CD14-positive monocyte (primary cell): ENCODE measurements around the gene GPA33. TPM values are rescaled to one million over a fixed set of nuclear protein-coding genes. Genes with fewer than 3 reads are reported as not detected.
"Not testable (repeated sequence)": the region's sequence is repeated elsewhere in the genome, so short reads cannot be mapped to it uniquely, and the experiment has no call there.

Source experiments
- DNase-seq, 3 donors: peaks; one replicate each; pipeline ENCODE4 v3.0.0-alpha.2; 2011 to 2022
- H2AFZ ChIP-seq: 2 replicates; pipeline ENCODE4 v1.6.0; 2012; ENCODE audit warnings: mild to moderate bottlenecking, low read depth, low read length, inconsistent platforms; ENCODE audit not compliant: insufficient read depth, poor library complexity, severe bottlenecking
- H3K27ac ChIP-seq, 2 donors: 1 replicate in 1 of 2; 2 replicates in 1 of 2; pipeline ENCODE4 v1.5.1; 2012 to 2013; ENCODE audit warnings: low read length in 2 of 2, control low read depth in 1 of 2, inconsistent platforms in 1 of 2, low read depth in 1 of 2, mild to moderate bottlenecking in 1 of 2
- H3K27me3 ChIP-seq, 2 donors: one replicate each; pipeline versions ENCODE4 v1.6.0 to v1.6.1; 2011 to 2013; ENCODE audit warnings: low read length in 2 of 2; ENCODE audit not compliant: control insufficient read depth in 2 of 2, insufficient read depth in 2 of 2
- H3K36me3 ChIP-seq, 2 donors: replicated peaks in 1 of 2; 1 replicate in 1 of 2; 2 replicates in 1 of 2; pipeline versions ENCODE4 v1.5.1 to v1.6.1; 2012 to 2013; ENCODE audit warnings: low read length in 2 of 2, control low read depth in 1 of 2, inconsistent platforms in 1 of 2, mild to moderate bottlenecking in 1 of 2; ENCODE audit not compliant: insufficient read depth in 2 of 2, control insufficient read depth in 1 of 2
- H3K4me1 ChIP-seq, 2 donors: 1 replicate in 1 of 2; 2 replicates in 1 of 2; pipeline versions ENCODE4 v1.5.1 to v1.6.1; 2012 to 2013; ENCODE audit warnings: low read length in 2 of 2, control low read depth in 1 of 2, inconsistent platforms in 1 of 2, mild to moderate bottlenecking in 1 of 2, moderate library complexity in 1 of 2; ENCODE audit not compliant: insufficient read depth in 2 of 2, control insufficient read depth in 1 of 2
- H3K4me2 ChIP-seq: replicated peaks from 2 replicates; pipeline ENCODE3; 2012; ENCODE audit warnings: low read length, moderate library complexity, mild to moderate bottlenecking; ENCODE audit not compliant: poor library complexity, severe bottlenecking; ENCODE audit errors: extremely low read depth
- H3K4me3 ChIP-seq, 3 experiments: fragments of 200-600 bp in 1 of 3; sonication (generic) in 1 of 3; replicated peaks in 1 of 3; 1 replicate in 2 of 3; 2 replicates in 1 of 3; pipeline ENCODE4 v1.5.1; 2011 to 2013; ENCODE audit warnings: low read length in 3 of 3, mild to moderate bottlenecking in 3 of 3, control low read depth in 2 of 3, low read depth in 2 of 3, inconsistent platforms in 1 of 3, moderate library complexity in 1 of 3
- H3K79me2 ChIP-seq: 2 replicates; pipeline ENCODE4 v1.6.0; 2012; ENCODE audit warnings: mild to moderate bottlenecking, control low read depth, inconsistent platforms, low read length, moderate library complexity; ENCODE audit not compliant: insufficient read depth
- H3K9ac ChIP-seq: 2 replicates; pipeline ENCODE4 v1.6.0; 2017; ENCODE audit warnings: low read length, mild to moderate bottlenecking; ENCODE audit not compliant: insufficient read depth, poor library complexity, severe bottlenecking
- H3K9me3 ChIP-seq, 2 donors: replicated peaks in 1 of 2; 1 replicate in 1 of 2; 2 replicates in 1 of 2; pipeline versions ENCODE4 v1.5.1 to v1.6.1; 2012 to 2013; ENCODE audit warnings: low read length in 2 of 2, control low read depth in 1 of 2; ENCODE audit not compliant: control insufficient read depth in 1 of 2, insufficient read depth in 1 of 2
- H4K20me1 ChIP-seq: 2 replicates; pipeline ENCODE4 v1.6.0; 2012; ENCODE audit warnings: mild to moderate bottlenecking, low read length, control low read depth, moderate library complexity; ENCODE audit not compliant: insufficient read depth
- H3K27ac Mint-ChIP-seq, 7 donors: one replicate each; pipeline ENCODE4 v1.8.0; 2020; ENCODE audit warnings: mild to moderate bottlenecking in 7 of 7, mixed read lengths in 7 of 7, moderate library complexity in 6 of 7, inconsistent platforms in 2 of 7
- H3K27me3 Mint-ChIP-seq, 3 donors: one replicate each; pipeline ENCODE4 v1.8.0; 2021 to 2022; ENCODE audit warnings: low read depth in 3 of 3, mild to moderate bottlenecking in 3 of 3, mixed read lengths in 3 of 3, moderate library complexity in 3 of 3, inconsistent platforms in 1 of 3
- H3K36me3 Mint-ChIP-seq, 2 donors: one replicate each; pipeline ENCODE4 v1.8.0; 2020; ENCODE audit warnings: mixed read lengths in 2 of 2, inconsistent platforms in 1 of 2, mild to moderate bottlenecking in 1 of 2
- H3K4me1 Mint-ChIP-seq: one replicate; pipeline ENCODE4 v1.8.0; 2020; ENCODE audit warnings: mild to moderate bottlenecking, mixed read lengths
- H3K4me3 Mint-ChIP-seq, 2 donors: one replicate each; pipeline ENCODE4 v1.8.0; 2020; ENCODE audit warnings: mild to moderate bottlenecking in 2 of 2, mixed read lengths in 2 of 2, moderate library complexity in 1 of 2
- H3K9me3 Mint-ChIP-seq, 7 donors: one replicate each; pipeline ENCODE4 v1.8.0; 2020 to 2022; ENCODE audit warnings: mixed read lengths in 7 of 7, mild to moderate bottlenecking in 6 of 7, moderate library complexity in 6 of 7, inconsistent platforms in 2 of 7
- WGBS: methylation state at CpG from one replicate; pipeline ENCODE4 v1.1.5; 2013; ENCODE audit warnings: missing lambda C conversion rate; ENCODE audit not compliant: insufficient coverage; 5-methylcytosine and 5-hydroxymethylcytosine counted together
- intact Hi-C, 2 donors: fragments of 100-400 bp; cut with micrococcal nuclease; formaldehyde crosslinking; loops; one replicate each; pipeline versions ENCODE4 v1.15.0 to v1.15.1; 2023
- polyA plus RNA-seq, 3 donors: library from polyadenylated mRNA; depleted of rRNA in 1 of 3; unstranded in 2 of 3; stranded (reverse) in 1 of 3; fragments of 300-500 nt in 2 of 3; fragments of >200 nt in 1 of 3; fragmentation: Illumina TruSeq in 2 of 3; gene quantifications; 1 replicate in 2 of 3; 2 replicates in 1 of 3; pipeline ENCODE4 v1.2.3, GENCODE V29; 2012 to 2021
- TF ChIP-seq, protein P1 (sequence below): fragments of 200-600 bp; IDR thresholded peaks from one replicate; pipeline ENCODE4 v1.8.0; 2022; ENCODE audit warnings: antibody characterized with exemption, mild to moderate bottlenecking

GPA33 gene
- polyA plus RNA-seq, 3 donors = 0.84 to 1.8 (median 1.8) TPM

- no peaks in the 10 kb centered on the region for H3K4me1 ChIP-seq
- no peak overlapping the region for H2AFZ ChIP-seq
- H3K9ac ChIP-seq = no peak overlapping the region
- DNase-seq = no peak
- TF ChIP-seq, protein P1, sequence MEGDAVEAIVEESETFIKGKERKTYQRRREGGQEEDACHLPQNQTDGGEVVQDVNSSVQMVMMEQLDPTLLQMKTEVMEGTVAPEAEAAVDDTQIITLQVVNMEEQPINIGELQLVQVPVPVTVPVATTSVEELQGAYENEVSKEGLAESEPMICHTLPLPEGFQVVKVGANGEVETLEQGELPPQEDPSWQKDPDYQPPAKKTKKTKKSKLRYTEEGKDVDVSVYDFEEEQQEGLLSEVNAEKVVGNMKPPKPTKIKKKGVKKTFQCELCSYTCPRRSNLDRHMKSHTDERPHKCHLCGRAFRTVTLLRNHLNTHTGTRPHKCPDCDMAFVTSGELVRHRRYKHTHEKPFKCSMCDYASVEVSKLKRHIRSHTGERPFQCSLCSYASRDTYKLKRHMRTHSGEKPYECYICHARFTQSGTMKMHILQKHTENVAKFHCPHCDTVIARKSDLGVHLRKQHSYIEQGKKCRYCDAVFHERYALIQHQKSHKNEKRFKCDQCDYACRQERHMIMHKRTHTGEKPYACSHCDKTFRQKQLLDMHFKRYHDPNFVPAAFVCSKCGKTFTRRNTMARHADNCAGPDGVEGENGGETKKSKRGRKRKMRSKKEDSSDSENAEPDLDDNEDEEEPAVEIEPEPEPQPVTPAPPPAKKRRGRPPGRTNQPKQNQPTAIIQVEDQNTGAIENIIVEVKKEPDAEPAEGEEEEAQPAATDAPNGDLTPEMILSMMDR = no peak
- no peaks in the 10 kb centered on the region for H3K9me3 ChIP-seq
- H4K20me1 ChIP-seq = no peaks in the 10 kb centered on the region
- intact Hi-C loops = no loop called here
- no peaks in the 10 kb centered on the region for H3K79me2 ChIP-seq
- H3K27me3 ChIP-seq = no peaks in the 10 kb centered on the region
- H3K36me3 ChIP-seq = no peaks in the 10 kb centered on the region
- H3K27ac Mint-ChIP-seq = no peak overlapping the region
- no peak overlapping the region for H3K4me2 ChIP-seq
- no peaks in the 10 kb centered on the region for H3K4me1 Mint-ChIP-seq
- peaks cover 0 to 10% (median 3%) of the 10 kb centered on the region in 7 donors for H3K9me3 Mint-ChIP-seq
- H3K36me3 Mint-ChIP-seq = no peaks in the 10 kb centered on the region
- H3K27me3 Mint-ChIP-seq = no peaks in the 10 kb centered on the region
- H3K4me3 ChIP-seq = no peak overlapping the region
- no peak overlapping the region for H3K4me3 Mint-ChIP-seq
- no CpG with 5 or more reads among the region's 2 CpGs for WGBS
- no peak overlapping the region for H3K27ac ChIP-seq
These were observed 56.5 kb downstream of the GPA33 start for GRCh38 chr1:167033646-167034045.

- H3K4me3 Mint-ChIP-seq = not testable (repeated sequence)
- peaks cover 2 to 18% (median 10%) of the 10 kb centered on the region in 7 donors for H3K9me3 Mint-ChIP-seq
These were observed 60.6 kb downstream of the GPA33 start for GRCh38 chr1:167029553-167029952.

More at GRCh38 chr1:167029553-167029952, 60.6 kb downstream of the GPA33 start:
- H3K4me3 ChIP-seq, H3K27me3 Mint-ChIP-seq, H3K27ac Mint-ChIP-seq, H3K9me3 ChIP-seq, intact Hi-C loops, DNase-seq, H3K36me3 Mint-ChIP-seq, H3K4me2 ChIP-seq, H4K20me1 ChIP-seq, H3K36me3 ChIP-seq, H2AFZ ChIP-seq, H3K9ac ChIP-seq, H3K27me3 ChIP-seq, H3K4me1 ChIP-seq, H3K27ac ChIP-seq, H3K4me1 Mint-ChIP-seq, H3K79me2 ChIP-seq: not testable (repeated sequence)
- WGBS = 96% methylated on average over 19 of the region's 27 CpGs
